ENCODE measurements around the gene RYR1. TPM values are rescaled to one million over a fixed set of nuclear protein-coding genes. Genes with fewer than 3 reads are reported as not detected.

Gene RYR1
- total RNA-seq, 6 experiments from 2014 or later: not detected

GRCh38 chr19:38441657-38442348 lies 8.3 kb downstream of the RYR1 start:
- peaks cover 25% of the 10 kb centered on the region for H3K27me3 Mint-ChIP-seq (ENCODE audit: insufficient read depth)
- H3K36me3 Mint-ChIP-seq (ENCODE audit: low read depth): no peaks in the 10 kb centered on the region
- H3K9me3 Mint-ChIP-seq: no peaks in the 10 kb centered on the region
- no peaks in the 10 kb centered on the region for H3K4me1 Mint-ChIP-seq (ENCODE audit: low read depth)
- TF ChIP-seq CTCF (IDR thresholded peaks at IDR 0.05): no peak
- no peak for DNase-seq
- no peak overlapping the region for H3K27ac Mint-ChIP-seq
- H3K4me3 Mint-ChIP-seq: no peak overlapping the region

GRCh38 chr19:38442736-38443135 lies 9.2 kb downstream of the RYR1 start:
- no peak for DNase-seq
- Mint-ChIP-seq H3K27me3 (ENCODE audit: insufficient read depth) (peaks cover 25% of the 10 kb centered on the region), H3K9me3 (no peaks in the 10 kb centered on the region), H3K36me3 (ENCODE audit: low read depth) (no peaks in the 10 kb centered on the region), H3K4me1 (ENCODE audit: low read depth) (no peaks in the 10 kb centered on the region), H3K27ac (no peak overlapping the region), H3K4me3 (no peak overlapping the region)
- TF ChIP-seq CTCF (IDR thresholded peaks at IDR 0.05): no peak

GRCh38 chr19:38443458-38443999 lies 10.0 kb downstream of the RYR1 start:
- H3K4me3 Mint-ChIP-seq: no peak overlapping the region
- no peak for DNase-seq
- H3K27ac Mint-ChIP-seq: no peak overlapping the region
- no peaks in the 10 kb centered on the region for H3K9me3 Mint-ChIP-seq
- H3K4me1 Mint-ChIP-seq (ENCODE audit: low read depth): no peaks in the 10 kb centered on the region
- no peak for TF ChIP-seq CTCF (IDR thresholded peaks at IDR 0.05)
- peaks cover 25% of the 10 kb centered on the region for H3K27me3 Mint-ChIP-seq (ENCODE audit: insufficient read depth)
- H3K36me3 Mint-ChIP-seq (ENCODE audit: low read depth): no peaks in the 10 kb centered on the region

GRCh38 chr19:38444026-38444425 lies 10.5 kb downstream of the RYR1 start:
- H3K4me3 Mint-ChIP-seq: no peak overlapping the region
- DNase-seq: no peak
- H3K4me1 Mint-ChIP-seq (ENCODE audit: low read depth): no peaks in the 10 kb centered on the region
- H3K36me3 Mint-ChIP-seq (ENCODE audit: low read depth): no peaks in the 10 kb centered on the region
- peaks cover 28% of the 10 kb centered on the region for H3K27me3 Mint-ChIP-seq (ENCODE audit: insufficient read depth)
- no peaks in the 10 kb centered on the region for H3K9me3 Mint-ChIP-seq
- no peak overlapping the region for H3K27ac Mint-ChIP-seq
- no peak for TF ChIP-seq CTCF (IDR thresholded peaks at IDR 0.05)

GRCh38 chr19:38445362-38445761 lies 11.9 kb downstream of the RYR1 start:
- no peaks in the 10 kb centered on the region for H3K9me3 Mint-ChIP-seq
- H3K4me1 Mint-ChIP-seq (ENCODE audit: low read depth): no peaks in the 10 kb centered on the region
- TF ChIP-seq CTCF (IDR thresholded peaks at IDR 0.05): no peak
- H3K4me3 Mint-ChIP-seq: no peak overlapping the region
- H3K27me3 Mint-ChIP-seq (ENCODE audit: insufficient read depth): peaks cover 28% of the 10 kb centered on the region
- no peak overlapping the region for H3K27ac Mint-ChIP-seq
- H3K36me3 Mint-ChIP-seq (ENCODE audit: low read depth): no peaks in the 10 kb centered on the region
- no peak for DNase-seq

Data from HFFc6 (cell line).